HEK293 (cell line): Measurements from ENCODE around the gene RNF217.
A peak's percentile ranks its signal among the peaks of the same experiment; 100 is the strongest.
"Not testable (repeated sequence)": the region's sequence is repeated elsewhere in the genome, so short reads cannot be mapped to it uniquely, and the experiment has no call there.

ENCODE experiments used
- CTCF ChIA-PET: fragments of 350-600 bp; formaldehyde crosslinking; extraction: SDS; loops from one replicate; lab custom pipeline; 2021; ENCODE audit warnings: antibody characterized with exemption; lab: Yijun Ruan, JAX
- POLR2A ChIA-PET: fragments of 300-600 bp; formaldehyde crosslinking; extraction: SDS; loops from one replicate; lab custom pipeline; 2020; ENCODE audit warnings: antibody characterized with exemption, inconsistent platforms; lab: Yijun Ruan, JAX
- H3K27ac ChIP-seq: fragments of 200-500 bp; sonication (Bioruptor generic); 2 replicates; pipeline ENCODE4 v1.5.1; 2014; ENCODE audit warnings: low read depth, low read length, control low read depth, inconsistent platforms; ENCODE audit errors: extremely low read depth
- H3K36me3 ChIP-seq, 2 experiments: fragments of 200-500 bp in 1 of 2; sonication (Bioruptor generic) in 1 of 2; 1 replicate in 1 of 2; 2 replicates in 1 of 2; pipeline ENCODE4 v1.5.1; 2014 to 2017; ENCODE audit warnings: inconsistent platforms in 2 of 2, low read length in 2 of 2; ENCODE audit not compliant: control insufficient read depth in 2 of 2, insufficient read depth in 1 of 2
- H3K4me1 ChIP-seq: fragments of 200-500 bp; sonication (Bioruptor generic); 2 replicates; pipeline ENCODE4 v1.5.1; 2014; ENCODE audit warnings: mild to moderate bottlenecking, low read length, inconsistent platforms; ENCODE audit not compliant: control insufficient read depth, insufficient read depth
- H3K4me3 ChIP-seq: 2 replicates; pipeline ENCODE4 v1.5.1; 2011; ENCODE audit warnings: low read depth, mild to moderate bottlenecking, control low read depth, low read length, moderate library complexity
- H3K9me3 ChIP-seq: fragments of 200-500 bp; sonication (Bioruptor generic); 2 replicates; pipeline ENCODE4 v1.5.1; 2014; ENCODE audit warnings: low read depth, low read length, inconsistent platforms; ENCODE audit not compliant: control insufficient read depth, insufficient read depth
- BCL11B ChIP-seq: fragments of 450-650 bp; formaldehyde crosslinking; IDR thresholded peaks from 2 replicates; pipeline ENCODE4 v1.5.1; 2016; ENCODE audit warnings: low read depth, missing biosample characterization, missing genetic modification characterization
- FEZF1 ChIP-seq: fragments of 450-650 bp; formaldehyde crosslinking; IDR thresholded peaks from 2 replicates; pipeline ENCODE4 v1.5.1; 2016; ENCODE audit warnings: missing biosample characterization, missing genetic modification characterization
- GLI4 ChIP-seq: fragments of 450-650 bp; formaldehyde crosslinking; IDR thresholded peaks from 2 replicates; pipeline ENCODE4 v1.5.1; 2016; ENCODE audit warnings: missing biosample characterization, missing genetic modification characterization
- GLIS2 ChIP-seq: fragments of 450-650 bp; formaldehyde crosslinking; IDR thresholded peaks from 2 replicates; pipeline ENCODE4 v1.5.1; 2016; ENCODE audit warnings: missing biosample characterization, missing genetic modification characterization
- IKZF3 ChIP-seq: fragments of 450-650 bp; IDR thresholded peaks from 2 replicates; pipeline ENCODE4 v1.5.0; 2018; ENCODE audit warnings: missing biosample characterization, mild to moderate bottlenecking, missing genetic modification characterization, moderate library complexity
- INSM2 ChIP-seq: fragments of 450-650 bp; formaldehyde crosslinking; IDR thresholded peaks from 2 replicates; pipeline ENCODE4 v1.5.1; 2016; ENCODE audit warnings: missing biosample characterization, missing genetic modification characterization
- KLF16 ChIP-seq: fragments of 450-650 bp; formaldehyde crosslinking; IDR thresholded peaks from 2 replicates; pipeline ENCODE4 v1.5.1; 2017; ENCODE audit warnings: missing biosample characterization, missing genetic modification characterization
- MYNN ChIP-seq: fragments of 450-650 bp; formaldehyde crosslinking; IDR thresholded peaks from 2 replicates; pipeline ENCODE4 v1.5.1; 2016; ENCODE audit warnings: missing biosample characterization, missing genetic modification characterization, borderline replicate concordance
- PRDM1 ChIP-seq: fragments of 450-650 bp; formaldehyde crosslinking; IDR thresholded peaks from 2 replicates; pipeline ENCODE4; 2016; ENCODE audit warnings: missing biosample characterization, missing genetic modification characterization
- PRDM10 ChIP-seq: fragments of 450-650 bp; formaldehyde crosslinking; IDR thresholded peaks from 2 replicates; pipeline ENCODE4 v1.5.1; 2016; ENCODE audit warnings: missing biosample characterization, missing genetic modification characterization
- ZBTB17 ChIP-seq: fragments of 450-650 bp; formaldehyde crosslinking; IDR thresholded peaks from 2 replicates; pipeline ENCODE4 v1.5.1; 2016; ENCODE audit warnings: missing biosample characterization, missing genetic modification characterization
- ZFP69B ChIP-seq: fragments of 450-650 bp; formaldehyde crosslinking; IDR thresholded peaks from 2 replicates; pipeline ENCODE4 v1.5.1; 2016; ENCODE audit warnings: missing biosample characterization, missing genetic modification characterization
- ZNF121 ChIP-seq: fragments of 450-650 bp; formaldehyde crosslinking; IDR thresholded peaks from 2 replicates; pipeline ENCODE4 v1.5.1; 2016; ENCODE audit warnings: missing biosample characterization, missing genetic modification characterization
- ZNF19 ChIP-seq: fragments of 450-650 bp; formaldehyde crosslinking; IDR thresholded peaks from 2 replicates; pipeline ENCODE4; 2016; ENCODE audit warnings: missing biosample characterization, missing genetic modification characterization, low read depth
- ZNF239 ChIP-seq: fragments of 450-650 bp; formaldehyde crosslinking; IDR thresholded peaks from 2 replicates; pipeline ENCODE4 v1.5.1; 2016; ENCODE audit warnings: missing biosample characterization, missing genetic modification characterization
- ZNF292 ChIP-seq: fragments of 450-650 bp; formaldehyde crosslinking; IDR thresholded peaks from 2 replicates; pipeline ENCODE4 v1.5.1; 2016; ENCODE audit warnings: low read depth, missing biosample characterization, missing genetic modification characterization, borderline replicate concordance
- ZNF362 ChIP-seq: fragments of 450-650 bp; formaldehyde crosslinking; IDR thresholded peaks from 2 replicates; pipeline ENCODE4 v1.5.1; 2016; ENCODE audit warnings: missing biosample characterization, missing genetic modification characterization
- ZNF366 ChIP-seq: fragments of 450-650 bp; formaldehyde crosslinking; conservative IDR thresholded peaks from 2 replicates; pipeline ENCODE4 v1.5.1; 2016; ENCODE audit warnings: missing biosample characterization, missing genetic modification characterization
- ZNF473 ChIP-seq: fragments of 450-650 bp; formaldehyde crosslinking; IDR thresholded peaks from 2 replicates; pipeline ENCODE4 v1.5.1; 2017; ENCODE audit warnings: missing biosample characterization, missing genetic modification characterization
- ZNF629 ChIP-seq: fragments of 450-650 bp; formaldehyde crosslinking; IDR thresholded peaks from 2 replicates; pipeline ENCODE4 v1.5.1; 2017; ENCODE audit warnings: missing biosample characterization, missing genetic modification characterization
- ZNF664 ChIP-seq: fragments of 450-650 bp; formaldehyde crosslinking; IDR thresholded peaks from 2 replicates; pipeline ENCODE4 v1.5.1; 2016; ENCODE audit warnings: missing biosample characterization, missing genetic modification characterization
- TF ChIP-seq, protein P1 (sequence below): fragments of 450-650 bp; formaldehyde crosslinking; IDR thresholded peaks from 2 replicates; pipeline ENCODE4 v1.5.1; 2016; ENCODE audit warnings: missing biosample characterization, missing genetic modification characterization
- TF ChIP-seq, protein P2 (sequence below): fragments of 450-650 bp; formaldehyde crosslinking; IDR thresholded peaks from 2 replicates; pipeline ENCODE4 v1.5.1; 2016; ENCODE audit warnings: missing biosample characterization, missing genetic modification characterization
- TF ChIP-seq, protein P3 (sequence below): fragments of 450-650 bp; formaldehyde crosslinking; IDR thresholded peaks from 2 replicates; pipeline ENCODE4 v1.5.1; 2017; ENCODE audit warnings: missing biosample characterization, missing genetic modification characterization

RNF217 gene

GRCh38 chr6:124964764-124965105 is 2.5 kb downstream of the RNF217 start:
- no peak overlapping the region; the same call in 1 of the 2 replicates for H3K27ac ChIP-seq
- TF ChIP-seq ZNF121 (tag by site-specific recombination), result no peak
- TF ChIP-seq BCL11B (tag by site-specific recombination), result no peak
- no peak for TF ChIP-seq ZNF239 (tag by site-specific recombination)
- TF ChIP-seq KLF16 (tag by site-specific recombination), result no peak
- TF ChIP-seq, protein P1, sequence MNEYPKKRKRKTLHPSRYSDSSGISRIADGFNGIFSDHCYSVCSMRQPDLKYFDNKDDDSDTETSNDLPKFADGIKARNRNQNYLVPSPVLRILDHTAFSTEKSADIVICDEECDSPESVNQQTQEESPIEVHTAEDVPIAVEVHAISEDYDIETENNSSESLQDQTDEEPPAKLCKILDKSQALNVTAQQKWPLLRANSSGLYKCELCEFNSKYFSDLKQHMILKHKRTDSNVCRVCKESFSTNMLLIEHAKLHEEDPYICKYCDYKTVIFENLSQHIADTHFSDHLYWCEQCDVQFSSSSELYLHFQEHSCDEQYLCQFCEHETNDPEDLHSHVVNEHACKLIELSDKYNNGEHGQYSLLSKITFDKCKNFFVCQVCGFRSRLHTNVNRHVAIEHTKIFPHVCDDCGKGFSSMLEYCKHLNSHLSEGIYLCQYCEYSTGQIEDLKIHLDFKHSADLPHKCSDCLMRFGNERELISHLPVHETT (tag by site-specific recombination), result no peak
- TF ChIP-seq GLIS2 (tag by site-specific recombination), result no peak
- no peak for TF ChIP-seq ZNF19 (tag by site-specific recombination)
- peak; percentile 82 for TF ChIP-seq MYNN (tag by site-specific recombination)
- peak; percentile 87 for TF ChIP-seq IKZF3 (tag by site-specific recombination)
- no peak for TF ChIP-seq ZNF473 (tag by site-specific recombination)
- TF ChIP-seq GLI4 (tag by site-specific recombination), result no peak
- TF ChIP-seq ZNF292, result no peak
- H3K9me3 ChIP-seq, result no peaks in the 10 kb centered on the region
- H3K36me3 ChIP-seq, result peaks cover 6 to 12% of the 10 kb centered on the region in 2 experiments; a peak in 2 of 3 replicates
- H3K4me1 ChIP-seq, result peaks cover 9% of the 10 kb centered on the region; the same call in 1 of the 2 replicates
- ChIA-PET CTCF (interaction anchor here (0.5 to 3.7 kb wide), 4 partner anchors 10 to 1461 kb away, joined by 3 to 26 read pairs (median 6); no protein-coding TSS in a partner anchor), POLR2A (interaction anchor here (1.6 kb wide), 1 partner anchor 10 kb away, joined by 3 read pairs; no protein-coding TSS in a partner anchor)
- peak overlapping the region; percentile 89 for H3K4me3 ChIP-seq

DNA sequence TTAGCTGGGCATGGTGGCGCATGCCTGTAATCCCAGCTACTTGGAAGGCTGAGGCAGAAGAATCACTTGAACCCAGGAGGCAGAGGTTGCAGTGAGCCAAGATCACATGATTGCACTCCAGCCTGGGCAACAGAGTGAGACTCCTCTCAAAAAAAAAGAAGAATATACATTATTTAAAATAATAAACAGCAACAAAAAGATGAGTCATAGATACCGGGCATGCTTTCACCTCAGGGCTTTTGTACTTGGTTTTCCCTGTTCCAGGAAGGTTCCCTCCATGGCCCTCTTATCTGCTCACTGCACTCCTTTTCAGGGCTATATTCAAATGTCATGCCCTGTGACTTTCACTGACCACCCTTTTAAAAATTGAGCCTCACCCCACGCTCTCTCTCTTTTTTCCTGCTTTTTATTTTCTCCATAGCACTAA is 3.2 kb downstream of the RNF217 start:
- peaks cover 6 to 12% of the 10 kb centered on the region in 2 experiments; a peak in 2 of 3 replicates for H3K36me3 ChIP-seq
- not testable (repeated sequence) for H3K4me1 ChIP-seq, H3K4me3 ChIP-seq, H3K27ac ChIP-seq, H3K9me3 ChIP-seq
- ChIA-PET CTCF (interaction anchor here (0.7 to 1.2 kb wide), 4 partner anchors 9 to 190 kb away, joined by 3 to 5 read pairs (median 3); no protein-coding TSS in a partner anchor), POLR2A (interaction anchor here (1.0 to 1.6 kb wide), 2 partner anchors 9 to 12 kb away, joined by 3 read pairs; no protein-coding TSS in a partner anchor)
- TF ChIP-seq, protein P2, sequence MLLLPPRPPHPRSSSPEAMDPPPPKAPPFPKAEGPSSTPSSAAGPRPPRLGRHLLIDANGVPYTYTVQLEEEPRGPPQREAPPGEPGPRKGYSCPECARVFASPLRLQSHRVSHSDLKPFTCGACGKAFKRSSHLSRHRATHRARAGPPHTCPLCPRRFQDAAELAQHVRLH, result peak; percentile 63; the same call in 1 of the 2 replicates
- peak; percentile 27; the same call in 1 of the 2 replicates for TF ChIP-seq ZFP69B
- peak; percentile 91 for TF ChIP-seq ZNF121 (tag by site-specific recombination)
- 0 out of 2 replicates have a peak, but pooled peaks have one; percentile 23 for TF ChIP-seq ZBTB17 (tag by site-specific recombination)
- peak; percentile 89 for TF ChIP-seq ZNF239 (tag by site-specific recombination)
- peak; percentile 36; the same call in 1 of the 2 replicates for TF ChIP-seq ZNF629
- peak; percentile 46; the same call in 1 of the 2 replicates for TF ChIP-seq ZNF362 (tag by site-specific recombination)
- TF ChIP-seq ZNF664 (tag by site-specific recombination), result peak; percentile 52; the same call in 1 of the 2 replicates
- peak; percentile 30; the same call in 1 of the 2 replicates for TF ChIP-seq INSM2 (tag by site-specific recombination)
- TF ChIP-seq, protein P3, sequence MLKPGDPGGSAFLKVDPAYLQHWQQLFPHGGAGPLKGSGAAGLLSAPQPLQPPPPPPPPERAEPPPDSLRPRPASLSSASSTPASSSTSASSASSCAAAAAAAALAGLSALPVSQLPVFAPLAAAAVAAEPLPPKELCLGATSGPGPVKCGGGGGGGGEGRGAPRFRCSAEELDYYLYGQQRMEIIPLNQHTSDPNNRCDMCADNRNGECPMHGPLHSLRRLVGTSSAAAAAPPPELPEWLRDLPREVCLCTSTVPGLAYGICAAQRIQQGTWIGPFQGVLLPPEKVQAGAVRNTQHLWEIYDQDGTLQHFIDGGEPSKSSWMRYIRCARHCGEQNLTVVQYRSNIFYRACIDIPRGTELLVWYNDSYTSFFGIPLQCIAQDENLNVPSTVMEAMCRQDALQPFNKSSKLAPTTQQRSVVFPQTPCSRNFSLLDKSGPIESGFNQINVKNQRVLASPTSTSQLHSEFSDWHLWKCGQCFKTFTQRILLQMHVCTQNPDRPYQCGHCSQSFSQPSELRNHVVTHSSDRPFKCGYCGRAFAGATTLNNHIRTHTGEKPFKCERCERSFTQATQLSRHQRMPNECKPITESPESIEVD (tag by site-specific recombination), result 0 out of 2 replicates have a peak, but pooled peaks have one; percentile 12
- peak; percentile 63 for TF ChIP-seq ZNF366
- TF ChIP-seq PRDM10 (tag by site-specific recombination), result peak; percentile 73; the same call in 1 of the 2 replicates
- TF ChIP-seq FEZF1, result peak; percentile 12; the same call in 1 of the 2 replicates
- TF ChIP-seq PRDM1 (tag by site-specific recombination), result peak; percentile 71
